Muscle of back (tissue), 11 donors: ENCODE measurements around the gene METRN. TPM values are rescaled to one million over a fixed set of nuclear protein-coding genes. Genes with fewer than 3 reads are reported as not detected.
A peak's percentile ranks its signal among the peaks of the same experiment; 100 is the strongest.

Experiments
- DNase-seq, 3 donors: peaks; one replicate each; pipeline versions ENCODE4 v3.0.0 to v3.0.0-alpha.2; 2013
- polyA plus RNA-seq, 10 donors: library from polyadenylated mRNA; unstranded; fragments of 120-200 nt; gene quantifications; one replicate each; pipeline ENCODE4 v1.2.1, GENCODE V29; 2013; ENCODE audit not compliant: insufficient read length in 10 of 10

The METRN gene
- polyA plus RNA-seq, 10 donors = 18.5 to 34.8 (median 27.3) TPM

- no peak for DNase-seq
These were observed 38.4 kb upstream of the METRN start for GRCh38 chr16:676565-676902.

- DNase-seq = no peak
These were observed 38.0 kb upstream of the METRN start for GRCh38 chr16:676913-677312.

GRCh38 chr16:677316-678190 is 37.4 kb upstream of the METRN start:
- DNase-seq = no peak

- DNase-seq = no peak
These were observed 36.6 kb upstream of the METRN start for GRCh38 chr16:678209-678857.

- peak; percentile 45 to 88 (median 66) for DNase-seq
These were observed 35.8 kb upstream of the METRN start for GRCh38 chr16:678858-679813.

GRCh38 chr16:679814-680624 is 34.9 kb upstream of the METRN start, which contains the start of gene STUB1:
TSS of gene STUB1 (plus strand) at chr16:680410. CDS start at chr16:680526, 116 bp downstream.
- peak; percentile 81 to 96 (median 92) for DNase-seq

- no peak for DNase-seq
These were observed 34.3 kb upstream of the METRN start for GRCh38 chr16:680625-680945.

GRCh38 chr16:680967-681745 is 33.8 kb upstream of the METRN start:
- peak in 1 of 3 donors; percentile 36 for DNase-seq

- no peak for DNase-seq
These were observed 33.0 kb upstream of the METRN start for GRCh38 chr16:681746-682427.

- DNase-seq = no peak
These were observed 32.2 kb upstream of the METRN start for GRCh38 chr16:682493-683395.

GRCh38 chr16:683396-684070 is 31.4 kb upstream of the METRN start:
- DNase-seq = no peak

- peak; percentile 95 to 98 (median 96) for DNase-seq
These were observed 30.7 kb upstream of the METRN start, which contains the start of gene JMJD8 for GRCh38 chr16:684071-684794. TSS of gene JMJD8 (minus strand) at chr16:684334. CDS start at chr16:684319, 15 bp downstream.

GRCh38 chr16:684961-685696 is 29.8 kb upstream of the METRN start:
- no peak for DNase-seq

- no peak for DNase-seq
These were observed 29.0 kb upstream of the METRN start for GRCh38 chr16:685967-686366.

- DNase-seq = no peak
These were observed 28.3 kb upstream of the METRN start for GRCh38 chr16:686459-687260.

- no peak for DNase-seq
These were observed 27.4 kb upstream of the METRN start for GRCh38 chr16:687499-687898.
